Mesodermal cell (in vitro differentiated cells): ENCODE data around the gene THOP1.

Experiments
- H3K27ac ChIP-seq: 2 replicates; pipeline ENCODE4 v1.7.0; 2013; ENCODE audit warnings: mild to moderate bottlenecking, low read depth, low read length, moderate library complexity; ENCODE audit not compliant: severe bottlenecking
- H3K36me3 ChIP-seq: 2 replicates; pipeline ENCODE4 v1.7.1; 2013; ENCODE audit warnings: mild to moderate bottlenecking, low read length, moderate library complexity; ENCODE audit not compliant: control insufficient read depth, insufficient read depth
- H3K4me1 ChIP-seq: one replicate; pipeline ENCODE4 v1.7.1; 2013; ENCODE audit warnings: mild to moderate bottlenecking, low read length; ENCODE audit not compliant: insufficient read depth, control insufficient read depth, poor library complexity, severe bottlenecking
- H3K4me3 ChIP-seq: 2 replicates; pipeline ENCODE4 v1.7.0; 2013; ENCODE audit warnings: low read length, control low read depth, mild to moderate bottlenecking; ENCODE audit not compliant: insufficient read depth, poor library complexity, severe bottlenecking; ENCODE audit errors: extremely low read depth
- H3K9me3 ChIP-seq: 2 replicates; pipeline ENCODE4 v1.7.1; 2013; ENCODE audit warnings: mild to moderate bottlenecking, low read length, moderate library complexity; ENCODE audit not compliant: control insufficient read depth
- WGBS, 2 experiments: methylation state at CpG; one replicate each; pipeline ENCODE4 v1.1.5; 2013; ENCODE audit warnings: missing lambda C conversion rate in 2 of 2; ENCODE audit not compliant: insufficient coverage in 2 of 2; 5-methylcytosine and 5-hydroxymethylcytosine counted together

THOP1 gene

GRCh38 chr19:2805991-2806649 lies 20.8 kb downstream of the THOP1 start:
- H3K27ac ChIP-seq, result no peak overlapping the region
- H3K36me3 ChIP-seq, result peaks cover 87% of the 10 kb centered on the region
- H3K4me1 ChIP-seq, result no peaks in the 10 kb centered on the region
- H3K4me3 ChIP-seq, result no peak overlapping the region
- H3K9me3 ChIP-seq, result no peaks in the 10 kb centered on the region
- 95 to 97% methylated on average over 22 to 23 of the region's 23 CpGs for WGBS, 2 experiments

GRCh38 chr19:2806736-2807378 lies 21.6 kb downstream of the THOP1 start:
- 96% methylated on average over 23 to 34 of the region's 34 CpGs for WGBS, 2 experiments
- no peak overlapping the region for H3K27ac ChIP-seq
- H3K4me1 ChIP-seq, result no peaks in the 10 kb centered on the region
- no peak overlapping the region for H3K4me3 ChIP-seq
- H3K36me3 ChIP-seq, result peaks cover 87% of the 10 kb centered on the region
- no peaks in the 10 kb centered on the region for H3K9me3 ChIP-seq

GRCh38 chr19:2807379-2808128 lies 22.3 kb downstream of the THOP1 start:
- 95 to 96% methylated on average over 54 to 56 of the region's 56 CpGs for WGBS, 2 experiments

GRCh38 chr19:2808129-2808941 lies 23.0 kb downstream of the THOP1 start:
- Histone ChIP-seq H3K27ac (no peak overlapping the region), H3K4me1 (no peaks in the 10 kb centered on the region), H3K36me3 (peaks cover 81% of the 10 kb centered on the region), H3K4me3 (no peak overlapping the region), H3K9me3 (no peaks in the 10 kb centered on the region)
- WGBS, 2 experiments, result 97 to 98% methylated on average over 35 to 39 of the region's 41 CpGs

More at GRCh38 chr19:2807379-2808128, 22.3 kb downstream of the THOP1 start:
- Histone ChIP-seq H3K36me3 (peaks cover 86% of the 10 kb centered on the region), H3K4me3 (no peak overlapping the region), H3K27ac (no peak overlapping the region), H3K9me3 (no peaks in the 10 kb centered on the region), H3K4me1 (no peaks in the 10 kb centered on the region)

- no peaks in the 10 kb centered on the region for H3K4me1 ChIP-seq
- no peak overlapping the region for H3K27ac ChIP-seq
- no peaks in the 10 kb centered on the region for H3K9me3 ChIP-seq
- 96% methylated on average over 35 to 37 of the region's 37 CpGs for WGBS, 2 experiments
- H3K4me3 ChIP-seq, result no peak overlapping the region
- H3K36me3 ChIP-seq, result peaks cover 78% of the 10 kb centered on the region
Observed at GRCh38 chr19:2809387-2810140, 24.3 kb downstream of the THOP1 start.

GRCh38 chr19:2810141-2811091 lies 25.1 kb downstream of the THOP1 start:
- H3K36me3 ChIP-seq, result peaks cover 73% of the 10 kb centered on the region

GRCh38 chr19:2811221-2811722 lies 26.0 kb downstream of the THOP1 start:
- peaks cover 68% of the 10 kb centered on the region for H3K36me3 ChIP-seq
- H3K4me3 ChIP-seq, result no peak overlapping the region
- H3K4me1 ChIP-seq, result no peaks in the 10 kb centered on the region
- WGBS, 2 experiments, result 94 to 98% methylated on average over 20 of the region's 20 CpGs
- H3K27ac ChIP-seq, result no peak overlapping the region
- H3K9me3 ChIP-seq, result no peaks in the 10 kb centered on the region

More at GRCh38 chr19:2810141-2811091, 25.1 kb downstream of the THOP1 start:
- 96 to 97% methylated on average over 46 to 57 of the region's 58 CpGs for WGBS, 2 experiments
- no peak overlapping the region for H3K27ac ChIP-seq
- H3K4me3 ChIP-seq, result no peak overlapping the region
- H3K4me1 ChIP-seq, result no peaks in the 10 kb centered on the region
- no peaks in the 10 kb centered on the region for H3K9me3 ChIP-seq

- H3K36me3 ChIP-seq, result peaks cover 63% of the 10 kb centered on the region
- no peaks in the 10 kb centered on the region for H3K9me3 ChIP-seq
- H3K4me1 ChIP-seq, result no peaks in the 10 kb centered on the region
- H3K4me3 ChIP-seq, result no peak overlapping the region
- 93 to 94% methylated on average over 33 of the region's 34 CpGs for WGBS, 2 experiments
- no peak overlapping the region for H3K27ac ChIP-seq
Observed at GRCh38 chr19:2811735-2812413, 26.6 kb downstream of the THOP1 start.
